Stimulated activated CD4-positive, alpha-beta T cell treated with anti-CD3 and anti-CD28 coated beads, TNF-alpha, amount 100 ng/mL, for 4 hours (primary cell): Measurements from ENCODE around the gene FBXW8.

Experiments used
- DNase-seq, 3 experiments: peaks; one replicate each; pipeline ENCODE4 v3.0.0-alpha.2; 2020; ENCODE audit warnings: low read depth in 3 of 3

The FBXW8 gene

GRCh38 chr12:116990971-116991966 lies 80.5 kb downstream of the FBXW8 start:
- no peak for DNase-seq

- DNase-seq = no peak
Observed at GRCh38 chr12:116996093-116996492, 85.3 kb downstream of the FBXW8 start.

GRCh38 chr12:116996621-116997020 lies 85.9 kb downstream of the FBXW8 start:
- no peak for DNase-seq

- DNase-seq = no peak
Observed at GRCh38 chr12:116999066-116999465, 88.3 kb downstream of the FBXW8 start.

GRCh38 chr12:117000316-117000715 lies 89.6 kb downstream of the FBXW8 start:
- no peak for DNase-seq

GRCh38 chr12:117002051-117002817 lies 91.5 kb downstream of the FBXW8 start:
- no peak for DNase-seq

- no peak for DNase-seq
Observed at GRCh38 chr12:117003883-117004404, 93.2 kb downstream of the FBXW8 start.

- DNase-seq = no peak
Observed at GRCh38 chr12:117005417-117006046, 94.8 kb downstream of the FBXW8 start.

GRCh38 chr12:117006333-117006732 lies 95.6 kb downstream of the FBXW8 start:
- no peak for DNase-seq

GRCh38 chr12:117007577-117007976 lies 96.8 kb downstream of the FBXW8 start:
- no peak for DNase-seq

GRCh38 chr12:117009759-117010158 lies 99.0 kb downstream of the FBXW8 start:
- no peak for DNase-seq

- no peak for DNase-seq
Observed at GRCh38 chr12:117010693-117011451, 100.1 kb downstream of the FBXW8 start.

- DNase-seq = no peak
Observed at GRCh38 chr12:117011988-117012805, 101.4 kb downstream of the FBXW8 start.

- DNase-seq = no peak
Observed at GRCh38 chr12:117013726-117014125, 103.0 kb downstream of the FBXW8 start.

GRCh38 chr12:117014342-117014887 lies 103.7 kb downstream of the FBXW8 start:
- DNase-seq = no peak

GRCh38 chr12:117015811-117016210 lies 105.1 kb downstream of the FBXW8 start:
- no peak for DNase-seq

- DNase-seq = no peak
Observed at GRCh38 chr12:117017807-117018206, 107.1 kb downstream of the FBXW8 start.

- DNase-seq = no peak
Observed at GRCh38 chr12:117018276-117018675, 107.5 kb downstream of the FBXW8 start.

- DNase-seq = no peak
Observed at GRCh38 chr12:117018685-117019084, 107.9 kb downstream of the FBXW8 start.

GRCh38 chr12:117019866-117020265 lies 109.1 kb downstream of the FBXW8 start:
- DNase-seq = no peak
